GM23248 (cell line): ENCODE results near the gene EYA3.

Source experiments
- EZH2 ChIP-seq: fragments of 200-600 bp; sonication (generic); IDR thresholded peaks from 2 replicates; pipeline ENCODE4 v1.6.1; 2018; ENCODE audit warnings: antibody characterized with exemption, mild to moderate bottlenecking; ENCODE audit not compliant: insufficient read depth, poor library complexity, severe bottlenecking
- EZH2phosphoT487 ChIP-seq: fragments of 200-600 bp; sonication (generic); IDR thresholded peaks from 2 replicates; pipeline ENCODE4 v1.6.1; 2018; ENCODE audit warnings: antibody characterized with exemption, moderate library complexity, mild to moderate bottlenecking, low read depth; ENCODE audit not compliant: insufficient read depth

GRCh38 chr1:28122183-28122582, 33.8 kb upstream of the EYA3 start:
- TF ChIP-seq EZH2phosphoT487 (no peak), EZH2 (no peak)
